NCI-H146 (cell line): ENCODE results near the gene C10orf120.

Source experiments
- DNase-seq: peaks from one replicate; lab custom pipeline; 2025; lab: John Stamatoyannopoulos, UW

Gene C10orf120

DNA sequence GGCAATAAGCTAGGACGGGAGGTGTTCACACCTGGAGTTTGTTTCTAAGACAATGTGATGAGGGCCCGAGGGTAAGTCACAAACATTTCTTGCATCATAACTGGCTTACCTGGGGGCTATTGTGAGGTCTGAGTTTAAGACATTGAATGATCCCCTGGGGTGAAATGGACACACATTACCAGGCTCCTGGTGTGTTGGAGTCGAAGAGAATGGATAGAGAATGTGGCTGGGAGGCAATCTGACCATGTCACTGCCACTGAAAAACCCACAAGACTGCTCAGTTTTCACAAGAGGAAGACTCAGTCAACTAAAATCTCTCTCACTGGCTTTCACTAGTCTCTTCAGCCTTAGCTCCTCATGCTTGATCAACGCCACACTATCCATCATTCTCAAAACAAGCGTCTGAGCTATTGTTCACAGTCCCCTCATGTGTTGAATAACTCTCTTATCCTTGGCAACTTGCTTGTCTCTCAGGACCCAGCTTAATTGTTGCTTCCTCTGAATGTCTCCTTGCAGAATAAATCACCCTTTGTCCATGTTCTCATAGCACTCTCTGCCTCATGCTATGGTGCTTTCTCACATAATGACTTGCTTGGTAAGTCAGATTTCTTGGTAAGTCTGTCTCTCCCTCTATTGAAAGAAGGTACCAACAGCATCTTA, at the start of gene C10orf120:
Gene C10orf120, minus strand, starts transcription at position 51 of the 660 bp plus-strand sequence. CDS start 56 bp downstream, outside the sequence.
- peak; percentile 7 for DNase-seq

DNA sequence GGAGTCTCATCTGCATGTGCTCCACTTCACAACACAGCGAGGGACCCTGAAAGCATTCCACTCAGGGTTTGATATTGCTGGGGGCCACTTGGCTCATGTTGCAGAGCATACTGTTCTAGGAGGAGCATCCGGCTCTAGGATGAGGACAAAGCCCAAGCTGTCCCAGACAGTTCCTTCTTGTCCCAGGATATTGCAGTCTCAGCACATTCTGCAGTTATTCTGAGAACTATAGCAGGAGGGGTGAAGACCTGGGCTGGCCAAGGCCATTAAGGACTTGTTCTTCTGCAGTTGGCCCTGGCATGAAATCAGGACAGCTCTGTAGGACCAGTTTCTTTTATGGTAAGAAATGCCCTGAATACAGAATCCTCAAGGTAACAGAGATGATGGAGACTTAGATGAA, 48.9 kb upstream of the C10orf120 start:
- DNase-seq, result no peak

DNA sequence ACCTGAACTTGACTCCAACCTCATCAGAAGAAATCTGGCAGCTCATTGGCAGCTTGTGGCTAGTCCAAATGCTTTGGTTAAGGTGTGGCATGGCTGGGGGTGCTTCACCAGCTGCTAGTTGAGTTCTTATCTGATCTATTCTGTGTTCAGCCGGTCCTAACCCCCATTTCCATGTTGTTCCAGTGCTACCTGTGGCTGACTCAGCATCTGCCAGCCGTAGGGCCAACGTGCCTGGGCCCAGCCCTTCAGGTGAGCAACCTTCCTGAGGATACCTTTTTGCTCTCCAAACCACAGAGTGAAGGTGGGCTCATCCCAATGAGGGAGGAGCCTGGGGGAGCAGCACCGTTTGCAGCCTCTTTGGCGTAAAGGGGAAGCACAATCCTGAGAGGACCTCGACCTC, 46.8 kb upstream of the C10orf120 start:
- DNase-seq, result no peak

DNA sequence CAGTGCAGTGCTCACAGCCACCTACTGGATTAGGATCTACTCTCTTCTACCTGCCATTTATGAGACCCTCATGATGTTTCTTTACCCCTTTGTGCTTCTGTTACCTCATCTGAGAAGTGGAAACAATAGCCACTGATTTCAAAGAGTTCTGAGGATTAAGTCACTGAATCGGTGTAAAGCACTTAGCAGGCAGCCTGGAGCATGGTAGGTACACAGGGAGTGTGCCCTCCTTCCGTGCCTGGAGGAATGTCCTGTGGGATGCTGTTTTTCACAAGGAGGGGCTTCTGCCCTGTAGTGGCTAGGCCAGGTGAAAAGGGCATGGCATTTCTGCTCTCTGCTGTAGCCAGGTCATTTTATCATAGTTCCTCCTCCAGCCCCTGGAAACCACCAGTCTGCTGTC, 44.6 kb upstream of the C10orf120 start:
- DNase-seq, result no peak

DNA sequence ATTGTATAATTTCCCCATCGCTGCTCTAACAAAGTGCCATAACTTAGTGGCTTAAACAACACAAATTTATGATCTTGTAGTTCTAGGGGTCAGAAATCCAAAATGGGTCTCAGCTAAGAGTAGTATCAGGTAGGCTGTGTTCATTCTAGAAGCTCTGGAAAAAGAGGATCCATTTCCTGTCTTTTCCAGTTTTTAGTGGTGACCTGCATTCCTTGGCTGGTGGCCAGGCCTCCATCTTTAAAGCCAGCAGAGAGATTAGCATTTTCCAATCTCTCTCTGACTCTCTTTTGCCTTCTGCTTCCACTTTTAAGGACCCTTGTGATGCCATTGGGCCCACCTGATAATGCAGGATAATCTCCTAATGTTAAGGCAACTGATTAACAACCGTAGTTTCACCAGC, 41.0 kb upstream of the C10orf120 start:
- DNase-seq, result no peak

DNA sequence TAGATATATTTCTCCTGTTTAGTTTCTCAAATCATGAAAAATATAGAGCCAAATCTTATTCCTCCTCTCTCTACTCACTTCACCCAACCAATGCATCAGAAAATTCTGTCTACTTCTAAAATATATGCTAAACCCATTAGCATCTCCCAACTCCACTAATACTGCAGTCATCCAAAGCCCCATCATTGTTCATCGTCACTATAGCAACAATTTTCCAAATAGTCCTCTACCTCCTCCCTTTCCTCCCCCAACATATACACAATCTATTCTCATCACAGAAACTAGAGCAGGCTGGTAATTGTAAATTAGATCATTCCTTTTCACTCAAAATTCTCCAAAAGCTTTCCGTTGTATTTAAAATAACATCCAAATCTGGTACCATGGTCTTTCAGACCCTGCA, 38.4 kb upstream of the C10orf120 start:
- DNase-seq, result no peak

DNA sequence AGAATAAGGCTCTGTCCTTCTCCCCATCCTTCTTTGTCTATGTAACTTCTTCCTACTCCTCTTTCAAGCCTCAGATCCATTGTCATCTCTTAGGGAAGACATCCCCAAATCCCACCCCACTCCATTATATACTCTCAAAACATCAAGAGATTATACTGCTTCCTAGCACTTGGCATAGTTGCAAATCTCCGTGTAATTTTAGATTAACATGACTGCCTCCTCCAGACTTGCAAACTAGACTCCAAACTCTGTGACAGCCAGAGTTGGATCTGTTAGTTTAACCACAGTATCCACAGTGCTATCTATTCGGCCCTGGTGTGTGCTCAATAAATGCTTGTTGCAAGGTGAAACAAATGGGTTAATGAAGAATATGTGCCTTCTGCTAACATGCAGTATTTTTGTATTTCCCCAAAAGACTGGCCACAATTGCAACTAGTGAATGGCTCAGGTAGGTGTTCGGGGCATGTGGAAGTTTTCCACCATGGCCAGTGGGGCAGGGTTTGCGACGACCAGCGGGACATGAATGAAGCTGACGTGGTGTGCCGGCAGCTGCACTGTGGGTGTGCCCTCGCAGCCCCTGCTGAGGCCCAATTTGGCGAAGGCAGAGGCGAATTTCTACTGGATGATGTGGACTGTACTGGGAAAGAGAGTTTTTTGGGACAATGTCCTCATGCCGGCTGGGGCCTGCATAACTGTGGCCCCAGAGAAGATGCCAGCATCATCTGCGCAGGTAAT, 34.5 kb upstream of the C10orf120 start:
- DNase-seq, result no peak

DNA sequence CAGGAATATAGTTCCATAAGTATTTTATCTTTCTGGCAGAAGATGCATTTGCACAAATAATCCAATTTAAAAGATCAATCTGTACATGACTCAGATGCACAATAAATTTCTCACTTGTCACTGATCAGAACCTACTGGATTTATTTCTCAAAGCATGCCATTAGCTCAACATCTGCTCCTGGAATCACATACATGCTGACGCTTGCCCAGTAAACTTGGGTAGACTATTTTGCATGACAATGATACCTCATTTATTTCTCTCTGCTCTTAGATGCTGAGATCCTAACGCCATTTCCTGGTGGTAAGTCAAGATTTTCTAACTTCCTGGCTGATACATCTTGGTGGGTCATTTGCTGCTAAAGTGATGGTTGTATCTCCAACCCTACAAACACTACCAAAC, 33.8 kb upstream of the C10orf120 start:
- no peak for DNase-seq

DNA sequence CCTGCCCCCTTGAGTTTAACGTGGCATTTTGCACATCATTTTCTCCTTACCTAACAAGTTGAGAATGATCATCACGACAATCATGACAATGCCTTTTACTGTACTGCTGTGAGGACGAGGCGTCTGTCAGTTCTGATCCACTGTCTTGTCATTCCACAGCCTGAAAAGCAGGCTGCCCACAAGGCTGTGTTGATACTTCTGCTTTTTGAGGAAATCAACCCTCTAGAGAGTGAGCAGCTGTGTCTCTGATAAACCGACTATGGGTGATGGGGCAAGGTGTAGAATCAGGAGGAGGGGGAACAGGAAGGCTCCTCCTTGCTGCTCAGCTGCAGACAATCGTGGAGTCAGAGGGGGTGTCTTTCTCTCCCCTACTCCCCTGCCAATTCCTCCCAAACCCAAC, 30.6 kb upstream of the C10orf120 start:
- no peak for DNase-seq

DNA sequence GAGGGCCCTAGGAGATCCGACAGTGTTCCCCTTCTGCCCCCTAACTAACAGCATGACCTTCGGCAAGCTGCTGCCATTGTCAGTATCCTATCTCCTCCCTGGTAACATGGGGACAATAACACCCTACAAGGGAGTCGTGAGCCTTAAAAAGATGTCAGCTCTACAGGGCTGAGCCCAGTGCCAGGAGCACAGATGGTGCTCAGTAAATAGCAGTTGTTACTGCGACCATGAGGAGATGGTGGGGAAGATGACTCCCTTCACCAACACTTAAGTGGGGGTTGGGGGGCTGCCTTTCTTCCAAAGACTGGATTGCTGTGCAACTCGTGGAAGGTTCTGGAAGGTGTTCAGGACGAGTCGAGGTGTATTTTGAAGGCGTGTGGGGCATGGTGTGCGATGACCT, 29.5 kb upstream of the C10orf120 start:
- DNase-seq, result no peak

DNA sequence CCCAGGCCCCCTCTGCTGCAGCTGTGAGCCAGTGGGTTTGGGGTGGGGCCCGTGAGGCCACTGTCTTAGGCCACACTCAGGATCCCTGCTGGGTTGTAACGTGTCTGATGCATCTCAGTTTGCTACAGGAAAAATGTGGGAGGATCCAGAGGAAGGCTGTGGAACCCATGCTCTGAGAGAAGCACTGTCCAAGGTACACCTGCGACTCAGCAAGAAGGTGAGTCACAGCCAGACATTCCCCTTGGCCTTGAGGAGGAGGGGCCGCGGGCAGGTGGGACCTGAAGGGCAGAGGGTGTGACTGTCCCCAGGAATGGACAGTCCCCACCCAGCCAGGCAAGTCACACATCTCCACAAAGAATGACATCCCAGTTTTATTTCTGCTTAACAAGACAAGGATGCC, 27.8 kb upstream of the C10orf120 start:
- DNase-seq, result no peak

DNA sequence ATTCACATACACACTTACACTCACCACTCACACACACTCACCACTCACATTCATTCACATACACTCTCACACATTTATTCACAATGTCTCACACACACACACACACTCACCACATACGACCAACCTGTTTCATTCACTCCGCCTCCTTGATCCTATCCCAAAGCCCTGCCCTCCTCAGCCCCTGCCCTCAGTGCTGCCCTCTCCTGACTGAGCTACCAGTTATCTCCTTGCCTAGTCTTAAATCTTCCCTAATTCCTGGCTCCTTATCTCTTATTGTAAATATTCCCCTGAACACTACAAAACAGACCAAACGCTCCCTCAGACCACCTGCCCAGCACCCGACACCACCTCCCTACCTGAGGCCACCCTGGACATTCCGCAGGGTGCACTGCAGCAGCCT, 26.1 kb upstream of the C10orf120 start:
- no peak for DNase-seq

DNA sequence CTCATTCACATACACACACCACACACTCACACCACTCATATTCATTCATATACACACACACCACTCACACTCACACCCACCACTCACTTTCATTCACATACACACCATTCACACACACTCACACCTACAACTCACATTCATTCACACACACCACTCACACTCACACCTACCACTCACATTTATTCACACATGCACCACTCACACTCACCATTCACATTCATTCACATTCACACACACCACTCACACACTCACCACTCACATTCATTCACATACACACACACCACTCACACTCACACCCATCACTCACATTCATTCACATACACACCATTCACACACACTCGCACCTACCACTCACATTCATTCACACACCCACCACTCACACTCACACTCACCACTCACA, 25.4 kb upstream of the C10orf120 start:
- no peak for DNase-seq

DNA sequence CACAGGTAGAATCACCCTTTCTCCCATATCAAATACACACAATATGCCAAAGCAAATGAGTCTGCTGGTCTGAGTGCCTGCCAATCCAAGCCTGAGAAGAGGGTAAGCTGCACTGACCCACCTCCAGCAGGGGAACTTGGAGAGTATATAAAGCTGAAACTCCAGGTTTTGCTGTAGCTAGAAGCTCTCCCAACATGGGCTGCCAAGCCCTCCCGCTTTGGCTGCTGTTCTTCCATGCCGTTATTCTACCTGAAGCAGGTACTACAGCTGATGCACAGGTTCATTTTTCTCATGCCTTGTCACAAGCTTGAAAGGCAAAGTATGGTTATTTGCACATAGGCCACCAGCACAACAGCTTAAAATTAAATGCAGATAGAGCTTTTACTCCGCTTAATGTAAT, 21.5 kb upstream of the C10orf120 start:
- DNase-seq, result no peak

DNA sequence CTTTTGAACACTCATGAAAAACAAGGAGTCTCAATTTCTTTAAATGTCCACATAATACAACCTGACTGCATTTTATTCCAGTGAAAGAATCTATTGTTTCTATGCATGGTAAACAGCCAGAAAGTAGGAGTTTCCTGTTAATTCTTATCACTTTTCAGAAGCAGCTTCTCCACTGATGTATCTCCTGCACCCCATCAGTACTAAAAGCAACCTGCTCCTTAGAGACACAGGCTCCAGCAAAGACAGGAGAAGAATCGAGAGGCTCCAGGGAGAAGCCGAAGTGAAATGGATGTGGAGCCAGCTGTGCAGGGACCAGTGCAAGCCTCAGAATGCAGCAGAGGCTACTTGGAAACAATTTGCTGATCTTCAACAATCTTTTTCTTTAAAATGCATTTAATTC, 16.4 kb upstream of the C10orf120 start:
- no peak for DNase-seq

DNA sequence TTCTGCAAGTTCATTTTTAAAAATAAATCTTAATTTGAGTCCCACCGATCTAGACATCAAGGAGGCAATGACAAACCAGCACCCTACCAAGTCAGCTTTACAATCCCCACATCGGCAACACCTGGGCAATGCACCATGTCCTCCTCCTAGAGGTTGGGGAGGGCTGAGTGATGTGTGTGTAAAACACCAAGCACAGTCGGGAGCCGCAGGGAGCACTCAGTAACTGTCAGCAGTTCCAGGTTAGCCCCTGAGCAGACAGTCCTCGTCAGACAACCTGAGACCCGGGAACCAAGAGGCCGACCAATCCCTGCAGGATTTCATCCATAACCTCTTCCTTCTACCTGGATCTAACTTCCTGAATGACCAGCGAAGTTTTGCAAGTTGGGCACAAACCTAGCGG, 15.9 kb upstream of the C10orf120 start:
- no peak for DNase-seq

DNA sequence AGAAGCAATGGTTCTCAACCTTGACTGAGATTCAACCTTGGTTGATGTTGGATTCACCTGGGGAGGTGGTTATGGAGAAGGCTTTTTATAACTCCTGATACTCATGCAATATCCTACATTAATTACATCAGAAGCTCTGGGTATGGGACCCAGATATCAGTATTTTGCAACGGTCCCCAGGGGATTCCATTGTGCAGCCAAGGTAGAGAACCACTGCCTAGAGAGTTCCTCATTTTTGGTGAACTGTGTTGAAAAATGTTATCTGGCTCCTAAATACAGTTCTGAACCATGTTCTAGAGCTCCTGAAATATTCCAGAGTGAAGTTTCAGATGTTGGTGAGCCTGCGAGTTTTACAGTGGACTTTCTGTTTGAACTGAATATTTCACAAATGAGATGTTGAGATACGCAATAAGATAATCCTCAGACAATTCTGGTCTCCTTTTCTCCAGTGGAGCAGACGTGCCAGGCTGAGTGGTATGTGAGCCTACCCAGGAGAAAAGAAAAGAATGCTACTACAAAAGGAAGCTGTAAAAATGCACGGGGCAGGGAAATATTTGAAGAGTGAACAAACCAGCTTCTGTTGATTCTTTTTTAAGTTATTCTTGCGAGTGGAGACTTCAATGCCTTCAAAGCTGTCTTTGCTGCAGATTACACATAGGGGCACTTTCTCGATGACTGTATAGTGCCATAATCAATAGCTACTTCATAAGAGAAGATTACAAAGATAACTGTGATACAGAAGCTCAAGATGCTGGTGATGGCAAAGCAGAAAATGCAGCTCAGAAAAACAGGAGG, 13.6 kb upstream of the C10orf120 start:
- no peak for DNase-seq

DNA sequence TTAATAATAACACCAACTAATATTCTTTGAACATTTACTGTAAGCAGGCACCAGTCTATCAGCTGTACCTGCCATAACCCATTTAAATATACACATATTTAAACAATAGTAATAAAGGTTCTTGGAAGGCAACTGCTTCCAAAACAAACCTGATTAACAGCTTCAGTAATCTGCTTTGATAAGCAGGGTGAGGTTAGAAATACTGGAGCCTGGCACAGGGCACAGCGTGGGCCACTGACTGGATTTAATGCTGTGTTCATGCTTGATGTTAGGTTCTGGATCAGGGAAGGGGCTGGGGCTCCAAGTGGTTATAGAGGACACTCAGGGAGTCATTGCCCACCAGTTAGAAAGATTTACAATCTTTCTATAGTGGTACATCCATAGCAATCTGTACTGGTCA, 10.9 kb upstream of the C10orf120 start:
- no peak for DNase-seq

DNA sequence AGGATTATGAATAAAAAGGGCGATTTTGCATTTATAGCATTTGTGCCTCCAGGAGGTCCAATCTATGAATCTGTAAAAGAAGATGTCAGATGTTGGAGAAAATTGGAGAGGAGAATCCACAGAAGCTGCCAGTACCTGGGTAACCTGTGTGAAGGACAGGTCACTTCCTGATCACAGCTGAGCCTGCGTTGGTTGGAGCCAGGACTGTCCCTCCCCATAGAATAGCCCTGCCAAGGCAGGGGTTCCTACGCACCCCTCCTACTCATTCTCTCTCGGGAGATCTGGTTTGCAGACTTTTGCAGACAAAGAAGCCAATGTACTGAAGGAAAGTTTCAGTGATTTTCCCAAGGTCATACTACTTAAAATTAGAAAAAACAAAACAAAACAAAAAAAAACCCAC, 10.3 kb upstream of the C10orf120 start:
- DNase-seq, result no peak

DNA sequence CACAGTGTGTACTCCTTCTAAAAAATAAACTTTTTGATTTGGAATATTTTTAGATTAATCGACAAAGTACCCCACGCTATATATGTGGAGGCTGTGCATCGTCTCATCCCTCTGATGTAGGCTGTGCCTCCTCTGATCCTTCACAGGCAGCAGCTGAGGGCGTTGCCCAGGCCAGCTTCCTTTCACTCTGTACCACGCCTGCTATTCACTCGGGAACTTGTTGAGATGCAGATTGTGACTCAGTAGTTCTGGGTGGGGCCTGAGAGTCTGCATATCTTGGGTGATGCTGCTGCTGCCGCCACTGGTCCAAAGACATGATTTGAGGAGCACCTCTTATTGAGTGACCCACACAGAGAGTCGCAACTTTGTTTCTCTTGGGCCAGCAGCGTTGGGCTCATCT, 7.9 kb upstream of the C10orf120 start:
- no peak for DNase-seq

DNA sequence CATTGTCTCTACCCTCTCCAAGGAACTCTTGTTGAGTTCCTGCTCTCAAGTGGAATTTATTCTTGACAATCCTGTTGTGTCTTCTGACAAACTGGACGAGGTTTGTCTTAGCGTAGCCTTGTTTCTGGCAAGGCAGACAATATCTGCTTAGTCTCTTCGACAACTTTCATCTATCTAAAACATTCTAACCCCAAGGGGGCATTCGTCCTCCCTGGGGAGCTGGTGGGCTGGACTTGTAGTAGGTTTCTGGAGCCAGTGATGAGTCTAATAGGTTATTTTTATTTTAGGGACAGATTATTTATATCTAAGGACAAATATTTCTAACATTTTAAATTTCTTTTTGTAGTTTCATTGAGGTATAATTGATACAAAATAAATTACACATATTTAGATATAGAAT, 7.3 kb upstream of the C10orf120 start:
- no peak for DNase-seq

DNA sequence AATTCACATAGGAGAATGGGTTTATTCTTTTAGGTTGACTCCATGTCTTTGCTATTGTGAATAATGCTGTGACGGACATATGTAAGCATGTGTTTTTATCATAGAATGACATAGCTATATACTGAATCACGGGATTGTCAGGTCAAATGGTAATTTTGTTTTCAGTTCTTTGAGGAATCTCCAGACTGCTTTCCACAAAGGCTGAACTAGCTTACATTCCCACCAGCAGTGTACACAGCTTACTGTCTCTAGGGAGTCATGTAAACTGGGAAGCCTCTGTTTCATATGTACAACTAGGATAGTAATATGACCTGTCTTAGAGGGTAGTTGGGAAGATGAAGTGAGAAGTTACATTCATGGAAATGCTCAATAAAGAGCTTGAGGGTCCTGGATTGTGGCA, 6.8 kb upstream of the C10orf120 start:
- no peak for DNase-seq
